ENCODE data around the gene GEMIN5. TPM values are rescaled to one million over a fixed set of nuclear protein-coding genes. Genes with fewer than 3 reads are reported as not detected.

GEMIN5 gene
- total and polyA plus RNA-seq, 2 of the 8 experiments (the other 6 are each of a cell fraction or from before 2014, with no cell fraction given), result 12.8 to 47.0 TPM

DNA sequence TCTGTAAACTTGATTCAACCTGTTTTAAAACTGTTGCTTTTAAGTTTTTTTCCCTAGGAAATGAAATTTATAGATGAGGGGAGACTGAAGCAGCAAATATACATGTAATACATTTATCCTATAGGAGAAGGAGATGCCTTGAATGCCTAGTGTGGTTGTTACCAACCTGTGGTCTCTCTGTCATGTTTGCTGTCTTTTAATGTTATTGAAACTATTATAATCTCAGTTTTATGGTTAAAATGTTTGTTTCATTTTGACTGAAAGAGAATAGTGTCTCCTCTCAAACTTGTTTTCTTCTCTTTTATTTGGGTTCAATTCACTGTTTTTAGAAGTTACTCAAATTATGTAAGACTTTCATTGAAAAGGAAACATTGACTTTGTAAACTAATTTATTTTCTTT lies 18.7 kb upstream of the GEMIN5 start:
- Histone ChIP-seq H2BK15ac (ENCODE audit: low read length) (no peak overlapping the region), H3K4me3 (ENCODE audit: extremely low read depth in 1 of 4, insufficient read depth in 2 of 4, low read depth in 3 of 4, low read length in 4 of 4) (no peak overlapping the region)
- TF ChIP-seq TEAD4 (IDR thresholded peaks at IDR 0.05; ENCODE audit: low read depth, low read length), result no peak
- TF ChIP-seq, protein P1, sequence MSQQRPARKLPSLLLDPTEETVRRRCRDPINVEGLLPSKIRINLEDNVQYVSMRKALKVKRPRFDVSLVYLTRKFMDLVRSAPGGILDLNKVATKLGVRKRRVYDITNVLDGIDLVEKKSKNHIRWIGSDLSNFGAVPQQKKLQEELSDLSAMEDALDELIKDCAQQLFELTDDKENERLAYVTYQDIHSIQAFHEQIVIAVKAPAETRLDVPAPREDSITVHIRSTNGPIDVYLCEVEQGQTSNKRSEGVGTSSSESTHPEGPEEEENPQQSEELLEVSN (IDR thresholded peaks at IDR 0.05), result no peak
- TF ChIP-seq, protein P2, sequence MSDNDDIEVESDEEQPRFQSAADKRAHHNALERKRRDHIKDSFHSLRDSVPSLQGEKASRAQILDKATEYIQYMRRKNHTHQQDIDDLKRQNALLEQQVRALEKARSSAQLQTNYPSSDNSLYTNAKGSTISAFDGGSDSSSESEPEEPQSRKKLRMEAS (IDR thresholded peaks at IDR 0.05), result no peak
- no peak for TF ChIP-seq CTBP2 (IDR thresholded peaks at IDR 0.05; ENCODE audit: borderline replicate concordance, insufficient read depth, insufficient read length, low read length)
- TF ChIP-seq ZNF274 (IDR thresholded peaks at IDR 0.05; ENCODE audit: borderline replicate concordance, extremely low read depth, low read length), result no peak

More for the DNA sequence above, 18.7 kb upstream of the GEMIN5 start:
- FAIRE-seq, result no peak
- no peak overlapping the region for H2AK5ac ChIP-seq (ENCODE audit: low read depth, low read length)
- no peak overlapping the region for H3K23ac ChIP-seq (ENCODE audit: insufficient read length)
- H4K8ac ChIP-seq (ENCODE audit: extremely low read depth, insufficient read depth, low read length), result no peak overlapping the region
- H3K4me2 ChIP-seq (ENCODE audit: insufficient read depth in 1 of 2, low read depth in 2 of 2, low read length in 2 of 2), result no peak overlapping the region
- H3K18ac ChIP-seq (ENCODE audit: extremely low read depth, low read length), result no peak overlapping the region
- H3K4me1 ChIP-seq (replicated peaks in 1 of 4; ENCODE audit: control insufficient read depth in 3 of 4, insufficient read depth in 4 of 4, low read length in 3 of 4), result no peaks in the 10 kb centered on the region
- no peak overlapping the region for H3K14ac ChIP-seq (ENCODE audit: insufficient read length)
- no peaks in the 10 kb centered on the region for H3K79me2 ChIP-seq (ENCODE audit: control insufficient read depth in 1 of 2, insufficient read depth in 2 of 2, low read length in 2 of 2)
- ChIA-PET CTCF (ENCODE audit: partially characterized antibody) (interaction anchor here (1.0 kb wide), 1 partner anchor 13 kb away, joined by 3 read pairs; no protein-coding TSS in a partner anchor), POLR2A (ENCODE audit: partially characterized antibody) (no interaction called here)
- H3K4ac ChIP-seq (replicated peaks; ENCODE audit: insufficient read length, low read depth, low read length), result no peak overlapping the region
- H3K56ac ChIP-seq (replicated peaks; ENCODE audit: insufficient read length, low read depth, low read length), result no peak overlapping the region
- no peak overlapping the region for H3K27ac ChIP-seq (ENCODE audit: low read depth, low read length)
- no peak overlapping the region for H2BK5ac ChIP-seq (ENCODE audit: low read depth, low read length)
- H2BK120ac ChIP-seq (replicated peaks; ENCODE audit: low read depth, low read length), result no peak overlapping the region
- no peaks in the 10 kb centered on the region for H3K23me2 ChIP-seq (ENCODE audit: low read depth, low read length)
- no peaks in the 10 kb centered on the region for H3K27me3 ChIP-seq (replicated peaks in 1 of 4; ENCODE audit: control insufficient read depth in 3 of 4, extremely low read depth in 1 of 4, insufficient read depth in 3 of 4, low read length in 3 of 4)
- no peaks in the 10 kb centered on the region for H3K9me3 ChIP-seq (ENCODE audit: insufficient read depth in 2 of 2, low read depth in 1 of 2, low read length in 1 of 2)
- H2BK12ac ChIP-seq (ENCODE audit: low read depth, low read length), result no peak overlapping the region
- H3K79me1 ChIP-seq (ENCODE audit: low read depth, low read length), result no peaks in the 10 kb centered on the region
- no peak overlapping the region for H4K5ac ChIP-seq (ENCODE audit: insufficient read length, low read depth, low read length)
- no peak overlapping the region for H3K9ac ChIP-seq (replicated peaks in 1 of 4; ENCODE audit: extremely low read depth in 1 of 4, low read depth in 3 of 4, low read length in 3 of 4)
- H4K20me1 ChIP-seq (replicated peaks in 1 of 2; ENCODE audit: control insufficient read depth in 1 of 2, insufficient read depth in 2 of 2, low read length in 2 of 2), result no peaks in the 10 kb centered on the region
- peaks cover 2 to 30% (median 5%) of the 10 kb centered on the region in 4 experiments; a peak in 5 of 8 replicates for H3K36me3 ChIP-seq (ENCODE audit: control insufficient read depth in 2 of 4, insufficient read depth in 4 of 4, low read length in 3 of 4)
- H2AFZ ChIP-seq (ENCODE audit: low read length), result no peak overlapping the region
- no peak overlapping the region for H4K91ac ChIP-seq (replicated peaks; ENCODE audit: insufficient read length, low read length)
- no peak for DNase-seq (ENCODE audit: low read depth in 1 of 2, low spot score in 2 of 2)
- H2BK20ac ChIP-seq (ENCODE audit: low read length), result no peak overlapping the region

All from H1 (cell line).